ENCODE results near the gene SUDS3. TPM values are rescaled to one million over a fixed set of nuclear protein-coding genes. Genes with fewer than 3 reads are reported as not detected.

Gene SUDS3
- total RNA-seq, 1 experiment from 2014 or later: 43.6 TPM

GRCh38 chr12:118436002-118436730 lies 59.8 kb downstream of the SUDS3 start:
- Histone ChIP-seq H3K9me3 (replicated peaks) (no peaks in the 10 kb centered on the region), H3K27ac (no peak overlapping the region), H3K4me1 (no peaks in the 10 kb centered on the region), H3K27me3 (no peaks in the 10 kb centered on the region), H3K36me3 (no peaks in the 10 kb centered on the region), H3K4me3 (no peak overlapping the region)
- DNase-seq: peak; percentile 11 to 52

- no peaks in the 10 kb centered on the region for H3K27me3 ChIP-seq
- H3K4me3 ChIP-seq: no peak overlapping the region
- H3K9me3 ChIP-seq (replicated peaks): no peaks in the 10 kb centered on the region
- no peak overlapping the region for H3K27ac ChIP-seq
- no peaks in the 10 kb centered on the region for H3K4me1 ChIP-seq
- no peak for DNase-seq
- H3K36me3 ChIP-seq: no peaks in the 10 kb centered on the region
Observed at GRCh38 chr12:118436986-118437385, 60.6 kb downstream of the SUDS3 start.

DNA sequence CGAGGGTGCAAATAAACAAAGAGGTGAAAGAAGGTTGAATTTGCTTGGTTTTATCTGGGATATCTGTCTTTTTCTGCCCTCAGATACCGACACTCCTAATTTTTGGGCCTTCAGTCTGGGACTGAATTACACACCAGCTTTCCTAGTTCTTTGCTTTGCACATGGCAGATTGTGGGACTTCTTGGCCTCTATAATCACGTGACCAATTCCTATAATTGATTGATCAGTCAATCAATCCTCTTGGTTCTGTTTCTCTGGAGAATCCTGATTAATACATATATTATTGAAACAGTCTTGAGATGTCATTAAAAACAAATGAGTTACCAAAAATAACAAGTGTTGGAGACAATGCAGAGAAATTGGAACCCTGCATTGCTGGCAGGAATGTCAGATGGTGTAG lies 62.7 kb downstream of the SUDS3 start:
- Histone ChIP-seq H3K9me3 (replicated peaks) (no peaks in the 10 kb centered on the region), H3K4me3 (no peak overlapping the region), H3K36me3 (no peaks in the 10 kb centered on the region), H3K4me1 (no peaks in the 10 kb centered on the region), H3K27ac (no peak overlapping the region), H3K27me3 (no peaks in the 10 kb centered on the region)
- DNase-seq: no peak

DNA sequence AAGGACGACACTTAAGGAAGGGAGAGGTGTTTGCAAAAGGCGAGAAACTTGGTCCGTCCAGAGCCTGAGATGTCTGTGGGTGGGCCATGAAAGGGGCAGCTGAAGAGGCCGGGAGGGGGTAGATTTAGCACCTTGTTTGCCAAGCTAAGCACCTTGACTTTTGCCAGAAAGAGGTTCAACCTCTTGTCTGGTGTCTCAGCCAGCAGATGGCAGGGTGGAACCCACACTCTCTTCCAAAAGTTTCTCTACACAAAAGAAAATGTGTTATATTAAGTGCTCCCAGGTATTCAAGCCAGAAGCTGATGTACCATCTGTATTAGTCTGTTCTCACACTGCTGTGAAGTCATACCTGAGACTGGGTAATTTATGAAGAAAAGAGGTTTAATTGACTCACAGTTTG lies 69.9 kb downstream of the SUDS3 start:
- no peaks in the 10 kb centered on the region for H3K9me3 ChIP-seq (replicated peaks)
- H3K4me3 ChIP-seq: no peak overlapping the region
- H3K36me3 ChIP-seq: no peaks in the 10 kb centered on the region
- H3K4me1 ChIP-seq: no peaks in the 10 kb centered on the region
- no peak for DNase-seq
- H3K27ac ChIP-seq: no peak overlapping the region
- H3K27me3 ChIP-seq: no peaks in the 10 kb centered on the region

DNA sequence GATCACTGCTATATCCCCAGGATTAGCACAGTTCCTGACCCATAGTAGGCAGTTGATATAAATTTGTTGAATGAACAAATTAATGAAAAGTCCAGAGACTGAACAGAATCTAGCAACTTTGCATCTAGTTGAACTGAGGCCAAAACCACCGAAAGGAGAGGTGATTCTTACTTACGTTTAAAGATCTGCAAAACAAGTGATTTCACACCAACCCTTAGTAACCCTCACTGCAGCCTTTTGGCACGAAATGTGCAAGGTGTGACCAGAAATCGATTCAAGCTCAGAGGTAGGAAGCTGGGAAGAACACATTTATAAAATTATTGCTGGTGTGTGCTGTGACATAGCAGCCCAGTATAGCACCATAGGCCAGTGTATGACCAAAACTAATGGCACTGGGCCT lies 70.8 kb downstream of the SUDS3 start:
- no peaks in the 10 kb centered on the region for H3K9me3 ChIP-seq (replicated peaks)
- no peaks in the 10 kb centered on the region for H3K36me3 ChIP-seq
- H3K27me3 ChIP-seq: no peaks in the 10 kb centered on the region

GRCh38 chr12:118448341-118448740 lies 72.0 kb downstream of the SUDS3 start:
- Histone ChIP-seq H3K36me3 (no peaks in the 10 kb centered on the region), H3K4me3 (no peak overlapping the region)

More for the DNA sequence above, 70.8 kb downstream of the SUDS3 start:
- Histone ChIP-seq H3K4me1 (no peaks in the 10 kb centered on the region), H3K4me3 (no peak overlapping the region), H3K27ac (no peak overlapping the region)
- no peak for DNase-seq

DNA sequence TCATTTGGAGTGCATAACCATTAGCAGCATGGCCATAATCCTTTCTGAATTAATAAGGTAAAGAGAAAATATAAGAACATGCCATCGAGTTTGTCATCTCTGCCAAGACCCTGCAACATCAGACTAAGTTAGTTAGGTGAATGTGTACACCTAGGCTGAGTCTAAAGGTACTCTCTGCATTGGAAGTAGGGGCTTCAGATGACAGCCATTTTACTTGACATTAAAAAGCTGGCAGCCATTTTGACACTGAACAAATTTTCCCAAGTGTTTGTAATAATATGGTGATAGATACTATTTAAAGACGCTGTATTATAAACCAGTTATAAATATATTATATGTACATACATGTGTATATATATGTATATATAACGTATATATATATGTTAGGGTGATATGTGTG lies 79.0 kb downstream of the SUDS3 start:
- H3K36me3 ChIP-seq: no peaks in the 10 kb centered on the region

More at GRCh38 chr12:118448341-118448740, 72.0 kb downstream of the SUDS3 start:
- no peak for DNase-seq
- Histone ChIP-seq H3K9me3 (replicated peaks) (no peaks in the 10 kb centered on the region), H3K27ac (no peak overlapping the region), H3K4me1 (no peaks in the 10 kb centered on the region), H3K27me3 (no peaks in the 10 kb centered on the region)

GRCh38 chr12:118456741-118457140 lies 80.4 kb downstream of the SUDS3 start:
- DNase-seq: no peak
- Histone ChIP-seq H3K4me1 (no peaks in the 10 kb centered on the region), H3K4me3 (no peak overlapping the region), H3K27me3 (no peaks in the 10 kb centered on the region), H3K9me3 (replicated peaks) (no peaks in the 10 kb centered on the region), H3K27ac (no peak overlapping the region), H3K36me3 (no peaks in the 10 kb centered on the region)

More for the DNA sequence above, 79.0 kb downstream of the SUDS3 start:
- no peak for DNase-seq
- Histone ChIP-seq H3K9me3 (replicated peaks) (no peaks in the 10 kb centered on the region), H3K27me3 (no peaks in the 10 kb centered on the region), H3K4me1 (no peaks in the 10 kb centered on the region), H3K4me3 (no peak overlapping the region), H3K27ac (no peak overlapping the region)

GRCh38 chr12:118459110-118459509 lies 82.8 kb downstream of the SUDS3 start:
- H3K36me3 ChIP-seq: no peaks in the 10 kb centered on the region
- no peaks in the 10 kb centered on the region for H3K4me1 ChIP-seq
- DNase-seq: no peak
- no peak overlapping the region for H3K27ac ChIP-seq
- H3K4me3 ChIP-seq: no peak overlapping the region
- no peaks in the 10 kb centered on the region for H3K27me3 ChIP-seq
- no peaks in the 10 kb centered on the region for H3K9me3 ChIP-seq (replicated peaks)

DNA sequence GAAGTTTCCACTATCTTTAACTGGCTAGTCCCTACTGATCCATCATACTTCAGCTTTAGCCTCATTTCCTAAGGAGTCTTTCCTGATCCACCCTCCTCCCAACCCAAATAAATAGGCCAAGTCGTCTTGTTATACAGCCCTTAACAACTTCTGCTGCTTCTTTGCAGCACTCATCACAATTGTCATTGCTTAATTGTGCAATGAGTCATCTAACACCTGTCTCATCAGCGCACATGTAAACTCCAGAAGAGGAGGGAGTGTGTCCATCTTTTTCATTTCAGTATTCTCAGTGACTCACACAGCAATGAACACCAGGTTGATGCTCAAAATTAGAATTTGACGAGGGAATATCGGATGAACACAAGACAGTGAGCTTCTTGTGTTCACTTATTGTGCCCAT lies 87.3 kb downstream of the SUDS3 start:
- Histone ChIP-seq H3K4me1 (no peaks in the 10 kb centered on the region), H3K4me3 (no peak overlapping the region), H3K27ac (no peak overlapping the region), H3K9me3 (replicated peaks) (no peaks in the 10 kb centered on the region), H3K27me3 (no peaks in the 10 kb centered on the region), H3K36me3 (no peaks in the 10 kb centered on the region)
- DNase-seq: no peak

- H3K36me3 ChIP-seq: no peaks in the 10 kb centered on the region
- no peaks in the 10 kb centered on the region for H3K9me3 ChIP-seq (replicated peaks)
- no peaks in the 10 kb centered on the region for H3K4me1 ChIP-seq
- no peaks in the 10 kb centered on the region for H3K27me3 ChIP-seq
- H3K4me3 ChIP-seq: no peak overlapping the region
- no peak for DNase-seq
- no peak overlapping the region for H3K27ac ChIP-seq
Observed at GRCh38 chr12:118465706-118466105, 89.4 kb downstream of the SUDS3 start.

Other genes starting within 250 kb of the SUDS3 start
- gene PEBP1, start 240.4 kb upstream of the SUDS3 start, total RNA-seq (2014; rRNA removed; shearing (Covaris generic)): 172 and 184 TPM in 2 replicates
- gene TAOK3, start 3.6 kb upstream of the SUDS3 start, total RNA-seq (2014; rRNA removed; shearing (Covaris generic)): 11.2 and 11.6 TPM in 2 replicates

All from SJCRH30 (cell line).